ENCODE results near the gene ATP5F1E. TPM values are rescaled to one million over a fixed set of nuclear protein-coding genes. Genes with fewer than 3 reads are reported as not detected.
"Not testable (repeated sequence)": the region's sequence is repeated elsewhere in the genome, so short reads cannot be mapped to it uniquely, and the experiment has no call there.

The ATP5F1E gene
- total and polyA plus RNA-seq, 8 donors = 75.5 to 197 (median 169) TPM

- peak; percentile 43 for ATAC-seq
- TF ChIP-seq CTCF (IDR thresholded peaks at IDR 0.05) = no peak
- H3K27ac ChIP-seq = peak within 1 kb of the TSS; percentile 76 to 81
- no peaks in the 10 kb centered on the region for H3K27me3 ChIP-seq
- peaks cover 22 to 51% of the 10 kb centered on the region in 2 donors for H3K4me1 ChIP-seq
- intact Hi-C loops (cut with DNase I) = no loop called here
- no peak for DNase-seq
- peaks cover 1 to 13% of the 10 kb centered on the region in 2 donors for H3K36me3 ChIP-seq
- H3K4me3 ChIP-seq = peak within 1 kb of the TSS; percentile 74 to 87
- H3K9me3 ChIP-seq = no peaks in the 10 kb centered on the region
Measured at GRCh38 chr20:59042151-59042795, 10.1 kb upstream of the ATP5F1E start, which contains the start of gene PRELID3B. Gene PRELID3B, minus strand, starts transcription at chr20:59042786. Its CDS starts 56 bp downstream, at chr20:59042730.

- peaks cover 22 to 51% of the 10 kb centered on the region in 2 donors for H3K4me1 ChIP-seq
- intact Hi-C loops (cut with DNase I); DNase-seq; H3K9me3 ChIP-seq; H3K27ac ChIP-seq; ATAC-seq; H3K27me3 ChIP-seq: not testable (repeated sequence)
- H3K4me3 ChIP-seq = peak overlapping the region; percentile 74 to 87
- H3K36me3 ChIP-seq = peaks cover 5 to 21% of the 10 kb centered on the region in 2 donors
Measured at GRCh38 chr20:59041487-59041886, 9.4 kb upstream of the ATP5F1E start.

- H3K27ac ChIP-seq = no peak overlapping the region
- intact Hi-C loops (cut with DNase I) = no loop called here
- H3K36me3 ChIP-seq = peaks cover 5 to 29% of the 10 kb centered on the region in 2 donors
- H3K4me3 ChIP-seq = peak overlapping the region in 1 of 2 donors; percentile 74
- ATAC-seq (no peak), DNase-seq (no peak)
- TF ChIP-seq CTCF (IDR thresholded peaks at IDR 0.05) = no peak
- H3K27me3 ChIP-seq = no peaks in the 10 kb centered on the region
- no peaks in the 10 kb centered on the region for H3K9me3 ChIP-seq
- H3K4me1 ChIP-seq = peaks cover 22 to 51% of the 10 kb centered on the region in 2 donors
Measured at GRCh38 chr20:59040667-59041066, 8.5 kb upstream of the ATP5F1E start.

GRCh38 chr20:59039233-59039632 is 7.1 kb upstream of the ATP5F1E start:
- ATAC-seq (no peak), DNase-seq (no peak)
- Histone ChIP-seq H3K36me3 (peaks cover 5 to 43% of the 10 kb centered on the region in 2 donors), H3K4me1 (peaks cover 22 to 50% of the 10 kb centered on the region in 2 donors), H3K4me3 (no peak overlapping the region), H3K27ac (no peak overlapping the region), H3K9me3 (no peaks in the 10 kb centered on the region), H3K27me3 (no peaks in the 10 kb centered on the region)
- intact Hi-C loops (cut with DNase I) = no loop called here
- TF ChIP-seq CTCF (IDR thresholded peaks at IDR 0.05) = no peak

- no peak overlapping the region for H3K27ac ChIP-seq
- no peak for TF ChIP-seq CTCF (IDR thresholded peaks at IDR 0.05)
- H3K27me3 ChIP-seq = no peaks in the 10 kb centered on the region
- H3K9me3 ChIP-seq = no peaks in the 10 kb centered on the region
- DNase-seq (no peak), ATAC-seq (no peak)
- H3K4me1 ChIP-seq = peaks cover 21 to 43% of the 10 kb centered on the region in 2 donors
- H3K36me3 ChIP-seq = peaks cover 5 to 50% of the 10 kb centered on the region in 2 donors
- no peak overlapping the region for H3K4me3 ChIP-seq
- intact Hi-C loops (cut with DNase I) = no loop called here
Measured at GRCh38 chr20:59037386-59037785, 5.3 kb upstream of the ATP5F1E start.

Measured in left lung (tissue), 10 donors.